Dermis lymphatic vessel endothelial cell (primary cell): ENCODE data around the gene GPC4. TPM values are rescaled to one million over a fixed set of nuclear protein-coding genes. Genes with fewer than 3 reads are reported as not detected.

Source experiments
- total RNA-seq: library from RNA; depleted of rRNA; stranded (reverse); fragments of >200 nt; gene quantifications from 2 replicates; pipeline ENCODE4 v1.2.1, GENCODE V29; 2014

Gene GPC4
- under 0.01 TPM in 2 replicates for total RNA-seq

GRCh38 chrX:133415276-133416105 lies at the start of gene GPC4:
GPC4 (minus strand) TSS chrX:133415489; CDS start chrX:133414965, 524 bp downstream.

Other genes with a start within 250 kb of the GPC4 start
- not detected in 2 replicates for gene TFDP3, start 197.1 kb downstream of the GPC4 start, total RNA-seq